Lower leg skin (tissue), 3 donors: ENCODE results near the gene CNTNAP1.

ENCODE experiments used
- CTCF ChIP-seq, 3 donors: fragments of 450-650 bp; IDR thresholded peaks; one replicate each; pipeline ENCODE4 v1.5.1; 2016; ENCODE audit warnings: antibody characterized with exemption in 3 of 3, mild to moderate bottlenecking in 3 of 3, moderate library complexity in 2 of 3
- POLR2A ChIP-seq, 2 donors: fragments of 450-650 bp; IDR thresholded peaks; one replicate each; pipeline ENCODE4 v1.6.1; 2016 to 2017; ENCODE audit warnings: antibody characterized with exemption in 2 of 2, mild to moderate bottlenecking in 1 of 2, moderate library complexity in 1 of 2

GRCh38 chr17:42684929-42685556 lies 2.7 kb downstream of the CNTNAP1 start:
- TF ChIP-seq CTCF (IDR thresholded peaks at IDR 0.05) (no peak), POLR2A (IDR thresholded peaks at IDR 0.05) (no peak)
